HG03135 (cell line): ENCODE data around the gene SEPTIN6.

Experiments
- ATAC-seq: cut with Tn5 transposase; IDR thresholded peaks from one replicate; pipeline ENCODE4 v1.9.1; 2021; ENCODE audit warnings: mild to moderate bottlenecking, moderate library complexity; ENCODE audit not compliant: unreplicated experiment

Gene SEPTIN6

GRCh38 chrX:119659522-119659921, 33.4 kb downstream of the SEPTIN6 start:
- no peak for ATAC-seq

- no peak for ATAC-seq
Observed at GRCh38 chrX:119655125-119655524, 37.8 kb downstream of the SEPTIN6 start.

GRCh38 chrX:119654112-119654531, 38.8 kb downstream of the SEPTIN6 start:
- no peak for ATAC-seq

- no peak for ATAC-seq
Observed at GRCh38 chrX:119648421-119648775, 44.6 kb downstream of the SEPTIN6 start.

GRCh38 chrX:119647552-119648420, 45.2 kb downstream of the SEPTIN6 start:
- ATAC-seq = peak; percentile 93

GRCh38 chrX:119647089-119647488, 45.9 kb downstream of the SEPTIN6 start:
- no peak for ATAC-seq

- no peak for ATAC-seq
Observed at GRCh38 chrX:119646515-119646914, 46.5 kb downstream of the SEPTIN6 start.

- ATAC-seq = no peak
Observed at GRCh38 chrX:119643696-119644095, 49.3 kb downstream of the SEPTIN6 start.
